ENCODE measurements around the gene REV1.

GRCh38 chr2:99481527-99481926 lies 8.3 kb downstream of the REV1 start:
- TF ChIP-seq ASH1L (IDR thresholded peaks at IDR 0.05; ENCODE audit: borderline replicate concordance, low read depth, partially characterized antibody) (no peak), CEBPB (tag; IDR thresholded peaks at IDR 0.05) (no peak), RFX5 (IDR thresholded peaks at IDR 0.05; ENCODE audit: low read depth, low read length) (no peak), MED1 (CRISPR knock-in tag; IDR thresholded peaks at IDR 0.05; ENCODE audit: borderline replicate concordance) (no peak), RBBP5 (IDR thresholded peaks at IDR 0.05; ENCODE audit: borderline replicate concordance, insufficient read depth, low read length, poor library complexity, severe bottlenecking) (no peak), MYC (IDR thresholded peaks at IDR 0.05; ENCODE audit: low read depth, low read length) (no peak), MYC (CRISPR knock-in tag; IDR thresholded peaks at IDR 0.05; ENCODE audit: borderline replicate concordance, low read depth) (no peak), ELK3 (CRISPR knock-in tag; IDR thresholded peaks at IDR 0.05) (no peak), CTCF (IDR thresholded peaks at IDR 0.05 in 2 of 3, conservative IDR thresholded peaks at IDR 0.05 in 1 of 3; ENCODE audit: insufficient read depth in 2 of 3, low read depth in 1 of 3, low read length in 3 of 3) (no peak), EZH2 (IDR thresholded peaks at IDR 0.05; ENCODE audit: borderline replicate concordance, low read depth, low read length) (no peak), ADNP (tag; IDR thresholded peaks at IDR 0.05) (no peak), PCBP2 (IDR thresholded peaks at IDR 0.05; ENCODE audit: low read depth, low read length, poor library complexity, severe bottlenecking) (no peak), BRCA1 (IDR thresholded peaks at IDR 0.05) (no peak), BRCA1 (CRISPR knock-in tag; IDR thresholded peaks at IDR 0.05) (no peak)
- TF ChIP-seq, protein P1, sequence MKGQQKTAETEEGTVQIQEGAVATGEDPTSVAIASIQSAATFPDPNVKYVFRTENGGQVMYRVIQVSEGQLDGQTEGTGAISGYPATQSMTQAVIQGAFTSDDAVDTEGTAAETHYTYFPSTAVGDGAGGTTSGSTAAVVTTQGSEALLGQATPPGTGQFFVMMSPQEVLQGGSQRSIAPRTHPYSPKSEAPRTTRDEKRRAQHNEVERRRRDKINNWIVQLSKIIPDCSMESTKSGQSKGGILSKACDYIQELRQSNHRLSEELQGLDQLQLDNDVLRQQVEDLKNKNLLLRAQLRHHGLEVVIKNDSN (CRISPR knock-in tag; IDR thresholded peaks at IDR 0.05) = no peak
